UCSD-AML1 (cell line): ENCODE measurements around the gene PGP.

Experiments used
- DNase-seq: peaks from one replicate; lab custom pipeline; 2025; ENCODE audit not compliant: unreplicated experiment; lab: John Stamatoyannopoulos, UW

Gene PGP

DNA sequence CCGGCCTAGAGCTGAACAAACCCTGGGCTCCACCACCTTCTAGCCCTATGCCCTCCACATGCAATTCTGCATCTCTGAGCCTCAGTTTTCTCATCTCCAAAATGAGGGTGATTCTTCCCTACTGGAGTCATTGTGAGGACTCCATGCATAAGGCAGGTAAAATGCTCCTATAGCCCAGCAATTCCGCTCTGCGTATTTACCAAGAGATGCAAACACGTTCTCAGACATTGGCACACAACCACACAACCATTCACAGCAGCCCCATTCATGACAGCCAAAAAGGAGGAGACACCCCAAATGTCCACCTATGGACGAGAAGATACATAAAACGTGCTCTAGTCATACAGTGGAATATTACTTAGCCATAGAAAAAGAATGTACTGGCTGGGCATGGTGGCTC is 14.3 kb downstream of the PGP start:
- DNase-seq = no peak

DNA sequence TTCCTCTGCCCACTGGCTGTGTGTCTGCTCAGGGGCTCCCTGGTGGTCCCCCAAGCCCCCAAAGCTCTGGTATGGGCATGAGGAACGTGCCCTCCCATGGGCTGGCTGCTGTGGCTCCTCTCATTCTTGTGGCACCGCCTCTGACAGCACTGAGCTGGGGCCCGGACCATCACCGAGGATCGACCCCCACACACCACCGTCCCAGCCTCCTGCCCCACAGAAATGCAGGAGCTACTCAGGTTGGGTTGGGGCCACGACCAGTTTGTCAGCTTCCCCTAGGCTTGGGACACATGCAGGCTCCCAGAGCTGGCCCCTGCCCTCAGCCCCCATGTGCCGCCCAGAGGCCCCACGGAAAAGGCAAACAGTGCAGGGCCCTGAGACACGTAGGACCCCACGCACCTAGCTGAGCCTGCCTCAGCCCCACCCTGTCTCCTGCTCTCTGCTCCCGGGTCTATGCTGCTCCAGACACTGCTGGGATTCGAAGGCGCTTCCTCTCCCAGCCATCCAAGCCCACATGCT is 15.0 kb downstream of the PGP start:
- no peak for DNase-seq

DNA sequence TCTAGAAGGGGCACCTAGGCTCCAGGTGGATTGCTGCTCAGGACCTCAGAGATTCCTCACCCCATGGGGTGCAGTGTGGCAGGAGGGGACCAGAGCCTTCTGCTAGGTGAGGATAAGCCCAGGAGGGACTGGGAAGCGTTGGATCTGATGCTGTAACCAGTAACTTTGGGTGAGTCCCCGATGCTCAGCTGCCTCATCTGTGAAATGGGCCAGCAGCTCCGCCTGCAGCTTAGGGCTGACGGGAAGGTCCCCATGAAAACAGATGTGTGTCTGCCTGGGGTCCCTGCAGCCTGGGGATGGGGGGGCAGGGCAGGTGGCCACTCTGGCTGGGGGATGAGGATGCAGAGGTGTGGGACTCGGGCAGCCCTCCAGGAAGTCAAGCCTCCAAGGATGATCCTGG is 15.5 kb downstream of the PGP start:
- no peak for DNase-seq

DNA sequence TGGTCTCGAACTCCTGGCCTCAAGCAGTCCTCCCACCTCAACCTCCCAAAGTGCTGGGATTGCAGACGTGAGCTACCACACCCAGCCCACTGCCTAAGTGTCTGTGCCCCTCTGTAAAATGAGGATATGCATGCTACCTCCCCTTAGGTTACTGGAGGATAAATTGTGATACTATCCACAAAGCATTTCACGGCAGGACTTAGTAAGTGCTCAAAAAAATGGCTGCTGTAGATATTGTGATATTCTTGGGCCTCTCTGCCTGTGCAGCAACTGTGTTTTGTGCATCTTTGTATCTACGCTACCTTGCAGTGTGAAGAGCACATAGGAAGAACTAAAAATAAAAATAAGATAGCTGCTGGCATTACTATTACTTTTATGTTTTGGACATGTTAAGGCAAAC is 16.4 kb downstream of the PGP start:
- no peak for DNase-seq

DNA sequence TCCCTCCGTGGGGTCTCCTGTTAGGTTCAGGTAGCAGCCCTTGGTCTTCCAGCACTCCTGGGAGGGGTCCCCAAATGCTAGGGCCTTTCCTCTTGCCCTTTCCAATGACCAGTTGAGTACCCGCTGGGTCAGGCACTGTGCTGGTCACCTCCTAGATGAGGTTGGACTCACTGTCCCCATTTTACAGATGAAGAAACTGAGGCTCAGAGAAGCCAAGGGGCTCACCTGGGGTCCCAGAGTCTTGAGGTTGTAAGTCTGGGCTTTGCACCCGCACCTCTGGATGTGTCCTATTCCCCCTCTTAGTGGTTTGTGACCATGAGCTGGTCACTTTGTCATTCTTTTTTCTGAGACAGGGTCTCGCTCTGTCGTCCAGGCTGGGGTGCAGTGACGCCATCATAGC is 16.9 kb downstream of the PGP start:
- no peak for DNase-seq

DNA sequence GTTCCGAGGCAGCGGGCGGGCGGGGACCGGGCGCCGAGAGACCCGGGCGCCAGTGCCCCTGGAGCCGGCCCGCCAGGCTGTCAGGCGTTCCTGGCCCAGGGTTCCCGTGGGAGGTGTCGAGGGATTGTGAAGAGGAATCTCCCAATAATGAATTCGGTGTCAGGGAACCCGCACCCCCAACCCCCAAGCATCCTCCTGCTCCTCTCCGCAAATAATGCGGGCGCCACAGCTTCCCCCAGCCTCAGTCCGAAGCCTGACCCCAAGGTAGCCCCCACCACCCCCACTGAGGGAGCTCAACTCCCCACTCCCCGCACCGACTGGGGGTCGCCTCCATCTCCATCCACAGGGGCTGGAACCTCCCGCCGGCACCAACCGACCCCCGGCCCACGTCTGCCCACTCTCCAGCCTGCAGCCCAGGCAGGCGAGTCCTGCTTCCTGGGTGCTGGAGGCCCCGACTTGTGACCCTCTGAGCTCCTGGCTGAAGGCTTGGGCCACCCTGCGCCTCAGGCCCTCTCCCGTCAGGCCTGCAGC is 17.6 kb downstream of the PGP start:
- DNase-seq = no peak

DNA sequence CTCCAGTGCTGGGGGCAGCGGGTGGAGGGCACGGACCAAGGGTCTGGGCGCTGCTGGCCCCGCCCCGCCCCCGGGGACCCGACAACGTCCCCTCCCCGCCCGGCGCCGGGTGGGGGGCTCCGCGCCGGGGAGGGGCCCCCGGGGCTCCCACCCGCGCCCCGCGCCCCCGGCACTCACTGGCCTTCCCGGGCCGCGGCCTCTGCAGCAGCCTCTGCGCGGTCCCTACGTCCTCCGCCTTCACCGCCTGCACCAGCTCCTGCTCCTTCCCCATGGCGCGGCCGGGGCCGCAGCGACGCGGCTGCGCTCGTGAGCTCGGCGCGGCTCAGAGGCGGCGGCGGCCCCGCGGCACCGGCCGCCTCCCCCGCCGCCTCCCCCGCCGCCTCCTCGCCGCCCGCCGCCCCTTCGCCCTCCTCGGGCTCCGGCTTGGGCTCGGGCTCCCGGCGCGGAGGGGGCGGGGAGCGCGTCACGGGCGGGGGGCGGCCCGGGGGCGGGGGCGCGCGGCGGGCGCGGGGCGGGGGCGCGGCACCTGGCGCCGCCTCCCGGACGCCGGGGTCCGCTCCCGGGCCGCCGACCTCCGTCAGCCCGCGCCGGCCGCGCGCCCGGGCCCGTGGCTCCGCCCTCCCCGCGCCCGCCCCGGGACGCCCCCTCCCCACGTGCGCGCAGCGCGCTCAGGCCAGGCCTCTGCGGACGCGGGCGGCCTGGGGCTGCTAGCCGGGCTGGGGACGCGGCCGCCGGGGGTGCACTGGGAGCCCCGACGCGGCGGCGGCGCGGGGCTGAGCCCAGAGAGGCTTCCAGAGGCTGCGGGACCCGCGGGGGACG is 18.3 kb downstream of the PGP start, which contains the start of gene CASKIN1:
Gene CASKIN1 (minus strand): TSS at position 444 of the 819 bp plus-strand sequence. CDS start 173 bp downstream, at position 271.
- DNase-seq = peak; percentile 28

DNA sequence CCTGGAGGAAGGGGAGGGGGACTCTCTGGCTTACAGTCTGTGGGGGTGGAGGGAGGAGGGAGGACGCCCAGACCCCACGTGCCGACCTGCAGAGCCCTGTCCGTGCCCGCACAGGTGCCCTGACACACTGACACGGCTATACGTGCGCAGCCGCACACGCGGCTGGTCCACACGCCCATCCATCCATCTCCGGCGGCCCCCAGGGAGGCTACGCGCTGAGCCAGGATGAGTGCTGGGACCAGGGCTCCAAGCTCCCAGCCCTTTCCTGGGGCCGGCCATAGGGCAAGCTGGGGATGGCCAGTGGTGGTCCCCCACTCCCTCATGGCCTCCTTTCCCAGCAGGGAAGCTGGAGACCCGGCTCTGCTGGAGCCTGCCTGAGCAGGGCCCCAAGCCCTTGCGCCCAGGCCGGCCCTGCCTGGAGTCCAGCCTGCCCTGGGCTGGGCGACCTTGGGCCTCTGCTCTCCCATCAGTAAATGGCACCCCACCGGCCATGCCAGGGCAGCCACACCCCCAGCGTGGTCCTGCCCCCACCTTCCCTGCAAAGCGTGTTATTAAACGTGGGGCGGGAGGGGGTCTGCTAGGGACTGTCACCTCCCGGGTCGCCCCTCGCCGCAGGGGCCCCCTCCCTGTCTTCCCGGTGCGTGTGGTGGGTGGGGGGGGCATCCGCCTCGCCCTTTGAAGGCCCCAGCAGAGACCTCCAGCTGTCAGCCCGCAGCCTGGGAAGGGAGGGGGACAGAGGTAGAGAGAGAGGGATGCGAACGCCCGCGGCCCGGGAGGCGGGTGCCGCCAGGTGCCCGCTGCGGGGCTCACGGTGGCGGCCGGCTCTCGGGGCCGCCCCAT is 19.1 kb downstream of the PGP start:
- DNase-seq = no peak

DNA sequence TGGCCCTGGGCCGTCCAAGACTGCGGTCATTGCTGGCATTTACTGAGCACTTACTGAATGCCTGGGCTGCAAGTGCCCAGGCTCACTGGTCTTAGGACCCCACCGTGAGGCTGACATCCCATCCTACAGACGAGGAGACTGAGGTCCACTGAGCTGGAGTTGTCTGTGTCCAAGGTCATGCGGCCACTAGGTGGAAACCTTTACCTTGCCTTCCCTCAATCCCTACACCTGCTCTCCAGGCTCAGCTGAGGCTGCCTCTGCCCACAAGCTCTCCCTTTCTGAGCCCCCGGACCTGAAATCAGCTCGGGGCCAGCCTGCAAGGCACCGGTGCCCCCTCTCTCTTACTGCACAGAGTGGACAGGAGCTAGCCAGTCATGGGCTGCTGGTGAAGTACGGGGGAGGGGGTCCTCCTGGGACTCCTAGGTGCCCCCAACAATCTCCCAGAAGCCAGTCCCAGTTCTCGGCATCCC is 19.8 kb downstream of the PGP start:
- DNase-seq = peak; percentile 31

DNA sequence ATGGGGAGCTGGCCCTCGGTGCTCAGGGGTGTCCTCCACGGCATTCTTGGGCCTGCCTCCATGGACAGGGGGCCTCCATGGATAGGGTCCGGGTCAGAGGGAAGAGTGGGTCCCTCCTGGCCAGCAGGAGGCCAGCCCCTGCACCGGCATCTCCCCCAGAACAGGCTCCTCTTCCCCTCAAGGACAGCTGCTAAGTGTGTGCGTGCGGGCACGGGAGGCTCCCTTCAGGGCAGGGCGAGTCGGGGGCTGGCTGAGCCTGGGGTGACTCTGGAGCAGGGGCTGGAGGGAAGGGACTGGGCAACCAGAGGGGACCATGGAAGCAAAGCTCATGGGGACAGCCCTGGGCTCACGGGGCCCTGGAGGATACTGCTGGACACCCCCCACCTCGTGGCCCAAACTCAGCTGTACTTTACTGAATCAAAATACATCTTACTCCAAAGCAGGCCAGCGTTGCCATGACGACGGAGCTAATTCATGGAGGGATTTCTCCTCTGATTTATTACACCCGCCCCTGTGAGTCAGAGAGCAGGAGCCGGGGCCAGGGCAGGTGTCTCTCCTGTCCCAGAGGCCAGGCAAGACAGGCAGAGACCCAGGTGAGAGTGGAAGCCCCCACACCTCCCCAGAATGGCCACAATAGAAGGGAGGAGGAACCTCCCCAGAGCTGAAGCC is 20.3 kb downstream of the PGP start:
- DNase-seq = no peak

DNA sequence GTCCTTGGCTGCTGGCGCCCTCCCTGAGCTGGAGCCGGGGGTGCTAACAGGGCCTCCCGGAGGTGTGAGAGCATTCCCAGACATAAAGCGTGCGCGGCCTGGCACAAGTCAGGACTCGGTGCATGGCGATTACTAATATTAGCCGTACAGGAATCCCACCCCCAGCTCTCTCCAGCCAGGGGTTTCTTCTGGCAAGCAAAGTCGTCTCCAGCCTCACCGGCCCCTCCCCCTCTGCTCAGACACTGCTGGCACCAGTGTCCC is 23.3 kb downstream of the PGP start:
- no peak for DNase-seq

DNA sequence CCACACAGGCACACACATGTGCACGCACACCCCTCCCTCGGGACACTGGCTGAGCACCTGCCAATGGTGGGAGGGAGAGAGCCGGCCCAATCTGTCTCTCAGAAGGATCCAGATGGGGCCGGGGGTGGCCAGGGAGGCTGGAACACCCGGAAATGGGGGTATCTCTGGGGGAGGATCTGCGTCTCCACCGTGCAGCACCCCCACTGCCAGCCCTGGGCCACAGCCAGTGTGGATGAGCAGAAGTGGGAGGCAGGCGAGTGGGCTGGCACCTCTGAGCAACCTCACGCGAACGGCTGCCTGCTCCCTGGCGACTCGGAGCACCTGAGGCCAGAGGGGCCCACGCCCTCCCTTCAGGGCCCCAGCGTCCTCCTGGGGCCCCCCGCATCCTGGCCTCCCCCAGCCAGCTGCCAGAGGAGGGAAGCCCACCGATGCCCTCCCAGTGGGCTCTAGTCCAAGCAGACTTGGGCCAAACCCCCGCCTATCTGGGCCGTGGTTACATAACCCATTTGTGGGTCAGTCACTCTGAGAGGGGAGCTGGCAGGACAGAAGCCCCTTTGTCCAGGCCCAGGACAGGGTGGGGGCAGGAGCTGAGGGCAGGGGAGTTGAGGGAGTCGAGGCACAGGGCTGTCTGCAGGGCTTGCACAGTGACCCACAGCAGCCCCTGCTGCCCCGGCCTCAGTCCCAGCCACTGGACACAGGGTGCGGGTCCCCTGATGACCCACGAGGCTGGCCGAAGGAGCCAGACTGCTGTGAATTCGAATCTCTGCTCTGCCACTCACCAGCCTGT is 23.8 kb downstream of the PGP start:
- no peak for DNase-seq

DNA sequence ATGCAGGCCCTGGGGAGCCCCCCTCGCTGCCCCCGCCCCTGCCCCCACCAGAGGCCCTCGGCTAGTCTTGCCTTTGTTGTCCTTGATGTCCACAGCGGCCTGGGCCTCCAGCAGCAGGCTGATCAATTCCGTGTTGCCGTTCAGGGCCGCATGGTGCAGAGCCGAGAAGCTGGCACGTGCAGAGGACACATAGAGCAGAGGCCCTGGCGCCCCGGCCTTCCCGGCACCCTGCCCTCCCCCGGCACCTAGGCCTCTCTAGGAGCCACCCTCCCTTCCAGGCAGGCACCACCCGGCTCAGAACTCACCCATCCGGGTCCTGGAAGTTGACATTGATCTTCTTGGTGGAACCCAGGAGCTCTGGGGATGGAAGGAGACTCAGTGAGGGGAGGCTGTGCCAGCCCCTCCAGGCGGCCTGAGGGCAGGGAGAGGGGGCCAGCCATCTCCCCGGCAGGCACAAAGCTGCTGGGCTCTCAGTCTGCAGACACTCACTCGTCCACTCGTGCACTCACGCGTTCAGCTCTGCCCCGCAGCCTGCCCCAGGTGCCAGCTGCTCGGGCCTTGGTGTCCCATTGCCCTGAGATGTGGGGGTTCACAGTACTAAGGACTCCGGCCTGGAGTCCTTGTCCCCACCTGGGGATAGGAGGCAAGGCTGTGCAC is 24.5 kb downstream of the PGP start:
- no peak for DNase-seq

DNA sequence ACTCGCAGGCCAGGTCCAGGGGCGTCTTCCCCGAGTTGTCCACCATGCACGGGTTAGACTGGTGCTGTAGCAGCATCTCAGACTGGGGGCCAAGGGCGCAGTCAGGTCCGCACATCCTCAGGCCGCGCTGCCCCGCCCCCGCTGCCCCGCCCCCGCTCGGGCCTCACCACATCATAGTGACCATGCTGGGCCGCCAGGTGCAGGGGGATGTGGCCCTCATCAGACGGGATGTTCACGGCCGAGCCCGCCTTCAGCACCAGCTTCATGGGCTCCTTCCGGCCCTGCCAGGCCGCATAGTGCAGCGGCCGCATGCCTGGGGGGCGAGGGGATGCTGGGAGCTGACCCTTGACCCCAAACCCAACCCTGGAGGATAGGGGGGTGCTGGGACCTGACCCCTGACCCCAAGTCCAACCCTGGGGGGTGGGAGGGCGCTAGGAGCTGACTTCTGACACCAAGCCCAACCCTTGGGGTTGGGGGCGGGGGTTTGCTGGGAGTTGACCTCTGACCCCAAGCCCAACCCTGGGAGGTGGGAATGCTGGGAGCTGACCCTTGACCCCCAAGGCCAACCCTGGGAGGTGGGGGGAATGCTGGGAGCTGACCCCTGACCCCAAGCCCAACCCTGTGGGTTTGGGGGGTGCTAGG is 25.3 kb downstream of the PGP start:
- DNase-seq = no peak

DNA sequence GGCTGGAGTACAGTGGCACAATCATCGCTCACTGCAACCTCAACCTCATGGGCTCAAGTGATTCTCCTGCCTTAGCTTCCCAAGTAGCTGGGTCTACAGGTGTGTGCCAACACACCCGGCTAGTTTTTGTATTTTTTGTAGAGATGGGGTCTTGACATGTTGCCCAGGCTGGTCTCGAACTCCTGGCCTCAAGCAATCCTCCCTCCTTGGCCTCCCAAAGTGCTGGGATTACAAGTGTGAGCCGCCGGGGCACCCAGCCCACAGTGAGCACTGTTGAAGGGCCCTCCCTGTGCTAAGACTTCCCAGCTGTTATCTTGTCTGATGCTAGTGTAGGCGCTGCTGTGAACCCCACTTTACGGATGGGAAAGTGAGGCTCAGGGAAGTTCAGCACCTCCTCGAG is 26.2 kb downstream of the PGP start:
- DNase-seq = no peak

DNA sequence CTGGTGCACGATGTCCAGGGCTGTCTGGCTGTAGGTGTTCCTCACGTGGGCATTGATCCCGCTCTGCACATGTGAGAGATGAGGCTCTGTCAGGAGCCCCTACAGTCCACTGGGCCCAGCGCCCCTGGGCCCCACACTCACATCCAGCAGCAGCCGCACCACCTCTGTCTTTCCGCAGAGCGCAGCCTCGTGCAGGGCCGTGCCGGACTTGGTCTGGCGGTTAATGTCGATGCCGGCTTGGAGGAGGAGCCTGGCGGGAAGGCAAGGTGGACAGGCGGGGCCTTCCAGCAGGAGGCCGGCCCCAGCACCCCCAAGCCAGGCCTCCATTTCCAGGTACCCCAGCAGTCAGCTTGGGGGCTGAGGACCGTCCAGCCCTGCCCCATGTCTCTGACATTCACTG is 27.4 kb downstream of the PGP start:
- no peak for DNase-seq

DNA sequence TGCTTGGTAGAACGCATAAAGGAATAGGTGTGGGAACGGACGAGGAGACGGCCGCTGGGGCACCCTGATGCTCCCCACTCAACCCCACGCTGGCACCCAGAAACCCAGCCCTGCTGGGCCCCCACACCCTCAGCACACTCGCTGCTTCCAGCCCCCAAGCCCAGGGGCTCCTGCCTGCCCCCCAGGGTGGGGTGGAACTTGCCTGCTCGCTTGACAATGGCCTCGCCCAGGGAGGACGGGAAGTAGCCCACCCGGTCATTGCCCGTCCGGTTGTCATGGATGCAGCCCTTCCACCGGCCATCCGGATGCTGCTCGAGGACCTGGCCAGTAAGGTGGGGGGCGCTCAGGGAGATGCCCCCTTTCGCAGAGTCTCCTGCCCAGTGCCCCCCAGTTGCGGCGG is 28.1 kb downstream of the PGP start:
- DNase-seq = no peak

DNA sequence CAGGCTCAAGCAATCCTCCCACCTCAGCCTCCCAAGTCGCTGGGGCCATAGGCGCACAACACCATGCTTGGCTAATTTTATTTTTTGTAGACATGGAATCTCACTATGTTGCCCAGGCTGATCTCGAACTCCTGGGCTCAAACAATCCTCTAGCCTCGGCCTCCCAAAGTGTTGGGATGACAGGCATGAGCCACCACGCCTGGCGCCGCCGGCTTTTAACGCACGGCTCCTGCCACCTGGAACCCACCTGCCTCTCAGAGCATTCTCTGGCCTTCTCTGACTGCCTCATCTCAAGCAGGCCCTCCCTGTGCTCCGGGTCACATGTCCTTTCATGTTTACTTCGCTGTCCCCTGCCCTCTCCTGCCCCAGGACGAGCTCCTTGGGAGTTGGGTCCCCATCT is 28.6 kb downstream of the PGP start:
- no peak for DNase-seq

DNA sequence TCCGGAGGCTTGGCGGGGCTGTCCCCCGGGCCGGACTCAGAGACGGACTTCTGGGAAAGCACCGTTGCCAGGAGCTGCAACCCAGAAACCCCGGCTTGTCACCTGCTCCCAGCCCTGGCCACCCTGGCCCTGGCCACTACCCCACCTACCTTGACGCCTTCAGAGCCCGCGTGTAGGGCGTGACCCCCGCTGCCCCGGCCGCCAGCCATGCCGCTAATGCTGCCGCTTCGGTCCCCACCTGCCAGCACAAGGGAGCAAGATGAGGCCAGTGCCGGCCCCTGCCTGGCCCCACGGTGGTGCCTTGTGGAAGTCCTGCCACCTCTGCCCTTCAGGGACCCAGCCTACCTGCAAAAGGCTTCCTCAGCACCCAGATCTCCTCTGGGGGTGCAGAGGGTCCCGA is 29.7 kb downstream of the PGP start:
- no peak for DNase-seq

DNA sequence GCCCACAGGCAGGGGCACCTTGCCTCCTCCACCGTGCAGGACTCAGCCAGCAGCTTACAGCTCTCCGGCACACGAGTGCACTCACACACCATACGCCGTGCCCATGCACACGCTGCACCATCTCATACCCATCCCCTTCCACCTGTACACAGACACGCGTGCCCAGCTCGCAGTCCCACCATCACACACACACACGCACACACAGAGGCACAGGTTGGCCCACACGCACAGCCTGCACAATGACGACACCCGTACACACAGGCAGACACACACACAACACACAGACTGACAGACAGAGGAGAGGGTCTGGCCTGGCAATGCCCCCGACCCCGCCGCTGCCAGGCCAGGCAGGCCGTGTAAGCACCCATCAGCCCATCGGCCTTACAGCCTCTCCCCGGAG is 30.3 kb downstream of the PGP start:
- DNase-seq = no peak
